HCT116 (cell line): Measurements from ENCODE around the gene KASH5.

ENCODE experiments used
- POLR2A ChIP-seq: IDR thresholded peaks from 2 replicates; pipeline ENCODE4 v1.7.0; 2011; ENCODE audit warnings: borderline replicate concordance; ENCODE audit not compliant: insufficient read depth, insufficient read length; ENCODE audit errors: extremely low read depth
- RAD21 ChIP-seq: IDR thresholded peaks from 2 replicates; pipeline ENCODE4 v1.6.1; 2012; ENCODE audit warnings: low read depth, mild to moderate bottlenecking

- TF ChIP-seq POLR2A (no peak), RAD21 (peak; percentile 98)
These were observed 3.7 kb downstream of the KASH5 start for GRCh38 chr19:49391581-49392399.
